Cardiac muscle cell (in vitro differentiated cells and primary cell): ENCODE results near the gene QRFPR. TPM values are rescaled to one million over a fixed set of nuclear protein-coding genes. Genes with fewer than 3 reads are reported as not detected.

Experiments
- DNase-seq, 2 donors: peaks; one replicate each; pipeline versions ENCODE4 v3.0.0 to v3.0.0-alpha.2; 2010 to 2017; ENCODE audit warnings: low read depth in 1 of 2, low spot score in 1 of 2
- H3K27ac ChIP-seq: fragments of 200-600 bp; sonication (generic); 2 replicates; pipeline ENCODE4 v1.5.1; 2016
- H3K27me3 ChIP-seq: fragments of 200-600 bp; sonication (generic); 2 replicates; pipeline ENCODE4 v1.6.0; 2016; ENCODE audit warnings: control low read depth
- H3K36me3 ChIP-seq: fragments of 200-600 bp; sonication (generic); 2 replicates; pipeline ENCODE4 v1.5.1; 2016; ENCODE audit warnings: control low read depth
- H3K4me1 ChIP-seq: fragments of 200-600 bp; sonication (generic); 2 replicates; pipeline ENCODE4 v1.8.1; 2017; ENCODE audit warnings: low read depth, mild to moderate bottlenecking, mixed run types
- H3K4me3 ChIP-seq: fragments of 200-600 bp; sonication (generic); 2 replicates; pipeline ENCODE4 v1.5.1; 2016; ENCODE audit warnings: mild to moderate bottlenecking
- H3K9me3 ChIP-seq: fragments of 200-600 bp; sonication (generic); 2 replicates; pipeline ENCODE4 v1.5.1; 2017; ENCODE audit warnings: low read depth, mild to moderate bottlenecking, control low read depth
- CTCF ChIP-seq: IDR thresholded peaks from 2 replicates; pipeline ENCODE4 v1.5.1; 2012; ENCODE audit warnings: low read depth, mild to moderate bottlenecking, low read length
- polyA plus RNA-seq: library from polyadenylated mRNA; unstranded; fragments of >200 nt; fragmentation: Nextera tagmentation; extraction: Ambion mirVana; gene quantifications from 2 replicates; pipeline ENCODE4 v1.2.1, GENCODE V29; 2016
- total RNA-seq: library from RNA; depleted of rRNA; stranded (reverse); fragments of >200 nt; gene quantifications from 2 replicates; pipeline ENCODE4 v1.2.3, GENCODE V29; 2016

QRFPR gene
- total and polyA plus RNA-seq, 2 experiments from 2014 or later, result 2.0 to 2.6 TPM

GRCh38 chr4:121339307-121339706 is 41.5 kb downstream of the QRFPR start:
- no peaks in the 10 kb centered on the region for H3K9me3 ChIP-seq
- H3K27me3 ChIP-seq, result no peaks in the 10 kb centered on the region
- TF ChIP-seq CTCF, result no peak
- no peak overlapping the region for H3K4me3 ChIP-seq
- DNase-seq, result no peak
- H3K36me3 ChIP-seq, result no peaks in the 10 kb centered on the region
- peaks cover 32% of the 10 kb centered on the region for H3K4me1 ChIP-seq
- peak overlapping the region; percentile 41 for H3K27ac ChIP-seq

GRCh38 chr4:121338518-121338917 is 42.3 kb downstream of the QRFPR start:
- TF ChIP-seq CTCF, result no peak
- DNase-seq, result no peak
- Histone ChIP-seq H3K27me3 (no peaks in the 10 kb centered on the region), H3K36me3 (no peaks in the 10 kb centered on the region), H3K4me3 (no peak overlapping the region), H3K27ac (no peak overlapping the region), H3K9me3 (no peaks in the 10 kb centered on the region), H3K4me1 (peaks cover 24% of the 10 kb centered on the region)

GRCh38 chr4:121336706-121337105 is 44.1 kb downstream of the QRFPR start:
- no peak overlapping the region for H3K4me3 ChIP-seq
- DNase-seq, result no peak
- no peaks in the 10 kb centered on the region for H3K27me3 ChIP-seq
- H3K9me3 ChIP-seq, result no peaks in the 10 kb centered on the region
- TF ChIP-seq CTCF, result no peak
- H3K27ac ChIP-seq, result no peak overlapping the region
- H3K4me1 ChIP-seq, result peaks cover 11% of the 10 kb centered on the region
- no peaks in the 10 kb centered on the region for H3K36me3 ChIP-seq

- Histone ChIP-seq H3K4me1 (peaks cover 17% of the 10 kb centered on the region), H3K36me3 (no peaks in the 10 kb centered on the region), H3K27me3 (no peaks in the 10 kb centered on the region), H3K9me3 (no peaks in the 10 kb centered on the region), H3K4me3 (no peak overlapping the region), H3K27ac (no peak overlapping the region)
- TF ChIP-seq CTCF, result no peak
- DNase-seq, result no peak
Observed at GRCh38 chr4:121330180-121330665, 50.6 kb downstream of the QRFPR start.

GRCh38 chr4:121326597-121326996 is 54.2 kb downstream of the QRFPR start:
- Histone ChIP-seq H3K27me3 (no peaks in the 10 kb centered on the region), H3K9me3 (no peaks in the 10 kb centered on the region), H3K4me1 (peaks cover 17% of the 10 kb centered on the region), H3K27ac (no peak overlapping the region), H3K4me3 (no peak overlapping the region), H3K36me3 (no peaks in the 10 kb centered on the region)
- no peak for TF ChIP-seq CTCF
- no peak for DNase-seq

- Histone ChIP-seq H3K36me3 (no peaks in the 10 kb centered on the region), H3K27ac (no peak overlapping the region), H3K9me3 (no peaks in the 10 kb centered on the region), H3K4me1 (peaks cover 17% of the 10 kb centered on the region), H3K27me3 (no peaks in the 10 kb centered on the region), H3K4me3 (no peak overlapping the region)
- TF ChIP-seq CTCF, result no peak
- DNase-seq, result no peak
Observed at GRCh38 chr4:121324331-121324730, 56.5 kb downstream of the QRFPR start.
